ENCODE measurements around the gene COBLL1. TPM values are rescaled to one million over a fixed set of nuclear protein-coding genes. Genes with fewer than 3 reads are reported as not detected.

COBLL1 gene
- total RNA-seq, 1 donor: 13.4 TPM

DNA sequence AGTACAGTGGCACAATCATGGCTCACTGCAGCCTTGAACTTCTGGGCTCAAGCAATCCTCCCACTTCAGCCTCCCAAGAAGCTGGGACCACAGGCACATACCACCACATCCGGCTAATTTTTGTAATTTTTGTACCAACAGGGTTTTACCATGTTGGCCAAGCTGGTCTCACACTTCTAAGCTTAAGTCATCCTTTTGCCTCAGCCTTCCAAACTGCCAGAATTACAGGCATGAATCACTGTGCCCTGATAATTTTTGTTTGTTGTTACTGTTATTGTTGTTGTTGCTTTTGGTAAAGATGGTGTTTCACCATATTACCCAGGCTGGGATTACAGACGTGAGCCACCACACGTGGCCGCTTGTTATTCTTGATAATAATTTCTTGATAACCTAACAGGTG is 10.5 kb upstream of the COBLL1 start:
- no peak for DNase-seq (ENCODE audit: low read depth)
- TF ChIP-seq, protein P1, sequence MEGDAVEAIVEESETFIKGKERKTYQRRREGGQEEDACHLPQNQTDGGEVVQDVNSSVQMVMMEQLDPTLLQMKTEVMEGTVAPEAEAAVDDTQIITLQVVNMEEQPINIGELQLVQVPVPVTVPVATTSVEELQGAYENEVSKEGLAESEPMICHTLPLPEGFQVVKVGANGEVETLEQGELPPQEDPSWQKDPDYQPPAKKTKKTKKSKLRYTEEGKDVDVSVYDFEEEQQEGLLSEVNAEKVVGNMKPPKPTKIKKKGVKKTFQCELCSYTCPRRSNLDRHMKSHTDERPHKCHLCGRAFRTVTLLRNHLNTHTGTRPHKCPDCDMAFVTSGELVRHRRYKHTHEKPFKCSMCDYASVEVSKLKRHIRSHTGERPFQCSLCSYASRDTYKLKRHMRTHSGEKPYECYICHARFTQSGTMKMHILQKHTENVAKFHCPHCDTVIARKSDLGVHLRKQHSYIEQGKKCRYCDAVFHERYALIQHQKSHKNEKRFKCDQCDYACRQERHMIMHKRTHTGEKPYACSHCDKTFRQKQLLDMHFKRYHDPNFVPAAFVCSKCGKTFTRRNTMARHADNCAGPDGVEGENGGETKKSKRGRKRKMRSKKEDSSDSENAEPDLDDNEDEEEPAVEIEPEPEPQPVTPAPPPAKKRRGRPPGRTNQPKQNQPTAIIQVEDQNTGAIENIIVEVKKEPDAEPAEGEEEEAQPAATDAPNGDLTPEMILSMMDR (IDR thresholded peaks at IDR 0.05; ENCODE audit: insufficient read depth, low read depth, low read length): no peak
- H3K4me3 ChIP-seq (ENCODE audit: low read depth, low read length): no peak overlapping the region

DNA sequence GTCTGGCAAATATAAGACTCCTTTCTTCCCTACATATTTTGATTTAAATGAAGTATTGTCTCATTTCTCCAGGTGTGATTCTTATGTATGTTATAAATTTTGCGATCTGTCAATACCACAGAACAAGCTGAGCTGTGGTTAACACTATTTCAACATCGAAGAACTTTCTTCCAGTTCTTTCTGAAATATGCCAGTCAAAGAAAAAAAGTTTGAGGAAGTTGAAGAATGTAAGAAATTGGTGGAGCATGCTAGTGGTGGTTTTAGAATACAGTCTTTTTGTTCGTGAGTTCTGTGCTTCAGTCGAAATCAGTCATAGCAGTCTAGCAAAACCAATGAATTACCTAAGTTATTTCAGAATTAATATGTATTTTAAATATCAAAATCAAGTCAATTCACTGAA is 8.6 kb upstream of the COBLL1 start:
- DNase-seq (ENCODE audit: low read depth): no peak
- TF ChIP-seq, protein P1 (IDR thresholded peaks at IDR 0.05; ENCODE audit: insufficient read depth, low read depth, low read length): no peak
- no peak overlapping the region for H3K4me3 ChIP-seq (ENCODE audit: low read depth, low read length)

DNA sequence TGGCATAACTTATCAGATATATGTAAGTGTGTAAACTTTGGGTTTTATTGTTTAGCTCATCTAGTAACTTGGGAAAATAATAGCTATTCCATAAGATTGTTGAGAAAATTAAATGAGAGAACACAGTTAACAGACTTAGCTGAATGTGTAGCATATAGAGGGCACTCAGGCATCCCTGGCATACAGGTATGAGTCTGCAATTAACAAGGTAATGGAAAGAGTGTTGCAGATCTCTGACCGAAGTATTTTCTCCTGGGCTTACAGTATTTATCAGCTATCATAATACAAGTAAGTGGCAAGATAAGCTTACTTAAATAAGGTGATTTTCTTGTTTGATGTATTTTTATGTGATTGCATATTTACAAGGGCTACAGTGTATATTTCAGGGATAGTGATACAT is 7.9 kb upstream of the COBLL1 start:
- no peak overlapping the region for H3K4me3 ChIP-seq (ENCODE audit: low read depth, low read length)
- DNase-seq (ENCODE audit: low read depth): no peak
- TF ChIP-seq, protein P1 (IDR thresholded peaks at IDR 0.05; ENCODE audit: insufficient read depth, low read depth, low read length): no peak

DNA sequence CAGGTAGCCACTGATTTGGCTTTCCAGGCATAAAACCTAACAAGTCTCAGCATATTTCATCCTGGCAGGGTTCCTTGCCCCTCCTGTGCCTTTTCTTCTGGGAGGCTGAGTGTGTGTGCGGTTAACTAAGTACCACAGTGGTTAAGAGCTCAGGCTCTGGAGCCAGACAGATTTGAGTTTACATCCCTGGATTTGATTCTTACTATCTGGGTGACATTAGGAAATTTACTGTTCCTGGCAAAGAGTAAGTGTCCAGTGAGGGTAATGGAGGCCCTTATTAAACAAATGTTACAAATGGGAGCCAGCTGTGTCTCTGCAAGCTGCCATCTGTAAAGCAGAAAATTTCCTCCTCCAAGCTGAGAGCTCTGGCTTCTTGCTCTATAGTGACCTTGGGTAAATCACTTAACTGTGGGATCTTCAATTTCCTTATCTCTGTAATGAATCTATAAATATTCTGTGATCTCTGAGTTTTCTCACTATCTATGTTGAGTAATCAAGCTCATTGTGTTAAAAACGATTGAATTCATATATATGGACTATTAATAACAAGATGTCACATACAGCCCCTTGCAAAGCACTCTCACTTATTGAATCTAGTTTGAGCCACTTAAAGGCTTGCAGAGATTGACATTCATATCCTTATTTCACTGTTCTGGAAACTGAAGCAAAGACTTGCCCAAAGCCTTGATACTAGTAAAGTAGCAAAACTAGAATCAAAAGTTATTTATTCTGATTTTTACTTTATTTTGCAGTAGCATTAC is 6.5 kb upstream of the COBLL1 start:
- no peak overlapping the region for H3K4me3 ChIP-seq (ENCODE audit: low read depth, low read length)
- DNase-seq (ENCODE audit: low read depth): peak; percentile 87
- TF ChIP-seq, protein P1 (IDR thresholded peaks at IDR 0.05; ENCODE audit: insufficient read depth, low read depth, low read length): no peak

DNA sequence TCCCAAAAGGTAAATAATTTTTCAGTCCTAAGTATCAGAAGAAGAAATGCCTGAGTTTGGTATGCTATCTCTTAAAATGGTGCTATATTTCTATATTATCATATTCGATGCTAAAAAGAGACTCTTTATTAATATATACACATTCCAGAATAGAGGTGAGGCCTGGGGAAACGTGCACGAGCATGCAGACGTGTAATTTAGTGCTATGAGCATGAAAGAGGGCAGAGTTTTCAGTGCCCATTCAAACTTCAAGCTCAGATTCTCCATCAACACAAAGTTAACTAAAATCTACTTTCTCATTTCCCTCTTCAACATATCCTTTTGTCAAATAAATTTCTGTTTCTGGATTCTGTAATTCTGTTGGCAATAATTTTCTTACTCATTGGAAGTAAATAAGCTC is 5.7 kb upstream of the COBLL1 start:
- no peak overlapping the region for H3K4me3 ChIP-seq (ENCODE audit: low read depth, low read length)
- no peak for DNase-seq (ENCODE audit: low read depth)
- TF ChIP-seq, protein P1 (IDR thresholded peaks at IDR 0.05; ENCODE audit: insufficient read depth, low read depth, low read length): no peak

DNA sequence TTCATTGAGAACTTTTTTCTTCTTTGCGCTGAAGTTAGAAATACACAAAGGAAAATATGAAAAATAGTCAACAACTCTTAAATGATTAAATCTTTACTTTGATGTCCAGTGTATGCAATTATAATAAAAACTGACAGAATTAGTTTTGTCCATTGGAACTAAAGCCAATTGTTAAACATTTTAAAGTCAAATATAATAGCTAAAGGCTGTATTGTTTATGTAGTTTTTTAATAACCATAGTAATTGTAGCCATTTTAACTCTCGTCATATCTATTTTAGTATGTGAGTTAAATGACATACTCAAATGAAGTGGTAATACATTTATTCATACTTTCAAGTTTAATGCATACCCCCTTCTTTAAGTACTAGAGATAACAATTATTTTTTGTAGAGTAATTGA is 4.7 kb upstream of the COBLL1 start:
- no peak for DNase-seq (ENCODE audit: low read depth)
- TF ChIP-seq, protein P1 (IDR thresholded peaks at IDR 0.05; ENCODE audit: insufficient read depth, low read depth, low read length): no peak
- H3K4me3 ChIP-seq (ENCODE audit: low read depth, low read length): no peak overlapping the region

Data from fibroblast of villous mesenchyme (primary cell).